ENCODE data around the gene FGD4.

- TF ChIP-seq EZH2 (IDR thresholded peaks at IDR 0.05), result no peak
- TF ChIP-seq POLR2AphosphoS5 (IDR thresholded peaks at IDR 0.05; ENCODE audit: borderline replicate concordance, low read depth, low read length), result no peak
Observed at GRCh38 chr12:32419520-32419960, 20.2 kb downstream of the FGD4 start.
